ENCODE results near the gene GUCY1A1. TPM values are rescaled to one million over a fixed set of nuclear protein-coding genes. Genes with fewer than 3 reads are reported as not detected.

The GUCY1A1 gene
- total RNA-seq, 1 experiment from 2014 or later, result 0.20 TPM

- Mint-ChIP-seq H3K36me3 (peaks cover 6% of the 10 kb centered on the region), H3K27me3 (ENCODE audit: low read depth) (no peaks in the 10 kb centered on the region), H3K9me3 (no peaks in the 10 kb centered on the region), H3K4me1 (peaks cover 44% of the 10 kb centered on the region), H3K27ac (no peak overlapping the region; the same call in 1 of the 2 replicates), H3K4me3 (no peak overlapping the region)
- CTCF ChIA-PET, result interaction anchor here (2.0 kb wide), 1 partner anchor 15 kb away, joined by 5 read pairs; the partner anchor contains the start of gene GUCY1B1
- DNase-seq (ENCODE audit: low spot score) (no peak), ATAC-seq (no peak)
- TF ChIP-seq ZBTB43 (CRISPR knock-in tag; IDR thresholded peaks at IDR 0.05) (no peak), MAX (CRISPR knock-in tag; IDR thresholded peaks at IDR 0.05) (no peak), NR1H2 (CRISPR knock-in tag; IDR thresholded peaks at IDR 0.05) (no peak), HMGA2 (CRISPR knock-in tag; IDR thresholded peaks at IDR 0.05) (no peak), ZNF671 (CRISPR knock-in tag; IDR thresholded peaks at IDR 0.05) (no peak), NR3C1 (CRISPR knock-in tag; conservative IDR thresholded peaks at IDR 0.05; ENCODE audit: low read depth) (no peak), SMAD3 (CRISPR knock-in tag; IDR thresholded peaks at IDR 0.05; ENCODE audit: borderline replicate concordance) (no peak), ZNF512 (CRISPR knock-in tag; IDR thresholded peaks at IDR 0.05; ENCODE audit: borderline replicate concordance) (no peak), FOXP4 (CRISPR knock-in tag; IDR thresholded peaks at IDR 0.05) (no peak)
- TF ChIP-seq, protein P1, sequence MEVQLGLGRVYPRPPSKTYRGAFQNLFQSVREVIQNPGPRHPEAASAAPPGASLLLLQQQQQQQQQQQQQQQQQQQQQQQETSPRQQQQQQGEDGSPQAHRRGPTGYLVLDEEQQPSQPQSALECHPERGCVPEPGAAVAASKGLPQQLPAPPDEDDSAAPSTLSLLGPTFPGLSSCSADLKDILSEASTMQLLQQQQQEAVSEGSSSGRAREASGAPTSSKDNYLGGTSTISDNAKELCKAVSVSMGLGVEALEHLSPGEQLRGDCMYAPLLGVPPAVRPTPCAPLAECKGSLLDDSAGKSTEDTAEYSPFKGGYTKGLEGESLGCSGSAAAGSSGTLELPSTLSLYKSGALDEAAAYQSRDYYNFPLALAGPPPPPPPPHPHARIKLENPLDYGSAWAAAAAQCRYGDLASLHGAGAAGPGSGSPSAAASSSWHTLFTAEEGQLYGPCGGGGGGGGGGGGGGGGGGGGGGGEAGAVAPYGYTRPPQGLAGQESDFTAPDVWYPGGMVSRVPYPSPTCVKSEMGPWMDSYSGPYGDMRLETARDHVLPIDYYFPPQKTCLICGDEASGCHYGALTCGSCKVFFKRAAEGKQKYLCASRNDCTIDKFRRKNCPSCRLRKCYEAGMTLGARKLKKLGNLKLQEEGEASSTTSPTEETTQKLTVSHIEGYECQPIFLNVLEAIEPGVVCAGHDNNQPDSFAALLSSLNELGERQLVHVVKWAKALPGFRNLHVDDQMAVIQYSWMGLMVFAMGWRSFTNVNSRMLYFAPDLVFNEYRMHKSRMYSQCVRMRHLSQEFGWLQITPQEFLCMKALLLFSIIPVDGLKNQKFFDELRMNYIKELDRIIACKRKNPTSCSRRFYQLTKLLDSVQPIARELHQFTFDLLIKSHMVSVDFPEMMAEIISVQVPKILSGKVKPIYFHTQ (CRISPR knock-in tag; IDR thresholded peaks at IDR 0.05), result no peak
- POLR2A ChIA-PET, result no interaction called here
These were observed 107.4 kb downstream of the GUCY1A1 start for GRCh38 chr4:155774033-155774432.

DNA sequence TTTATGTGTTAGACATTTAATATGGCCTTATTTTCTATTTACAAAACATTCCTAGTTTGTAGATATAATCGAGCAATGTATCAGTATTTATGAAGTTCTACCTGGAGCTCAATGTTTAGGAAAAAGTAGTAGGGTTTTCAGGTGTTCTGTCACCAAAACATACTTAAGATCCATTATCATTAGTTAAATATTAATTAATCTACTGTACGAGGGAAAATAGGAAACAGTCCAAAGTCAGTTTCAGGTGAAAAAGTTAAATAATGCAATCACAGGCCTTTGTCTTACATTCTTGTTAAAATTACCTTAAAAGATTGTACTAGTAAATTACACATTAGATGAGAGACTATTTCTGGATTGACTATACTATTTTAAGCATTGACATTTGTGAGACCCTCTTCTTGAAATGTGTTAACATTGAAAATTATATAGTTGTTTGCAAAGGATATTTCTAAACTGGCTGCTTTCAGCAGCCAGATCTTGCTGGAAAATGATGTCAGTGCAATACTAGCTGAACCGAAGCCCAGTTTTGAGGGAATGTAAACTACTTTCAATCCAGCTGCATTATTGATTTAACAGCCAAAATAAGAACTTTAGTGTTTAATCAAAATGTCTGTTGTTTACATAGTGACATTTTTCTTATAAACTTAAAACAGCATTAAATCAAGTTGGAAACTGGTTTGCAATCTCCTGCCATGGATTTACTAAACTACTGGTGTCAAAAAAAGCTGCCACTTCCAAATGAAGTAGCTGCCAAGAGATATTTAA lies 111.5 kb downstream of the GUCY1A1 start:
- no peak overlapping the region for H3K27ac Mint-ChIP-seq
- H3K9me3 Mint-ChIP-seq, result no peaks in the 10 kb centered on the region
- ChIA-PET POLR2A (no interaction called here), CTCF (interaction anchor here (1.0 kb wide), 1 partner anchor 9 kb away, joined by 3 read pairs; no protein-coding TSS in a partner anchor)
- peaks cover 6% of the 10 kb centered on the region for H3K36me3 Mint-ChIP-seq
- DNase-seq (ENCODE audit: low spot score), result no peak
- no peaks in the 10 kb centered on the region for H3K27me3 Mint-ChIP-seq (ENCODE audit: low read depth)
- no peak for ATAC-seq
- no peak overlapping the region for H3K4me3 Mint-ChIP-seq
- H3K4me1 Mint-ChIP-seq, result peaks cover 35% of the 10 kb centered on the region
- TF ChIP-seq TEAD4 (CRISPR knock-in tag; IDR thresholded peaks at IDR 0.05) (no peak), JUN (CRISPR knock-in tag; IDR thresholded peaks at IDR 0.05) (no peak), ETV6 (CRISPR knock-in tag; IDR thresholded peaks at IDR 0.05) (no peak), ZNF121 (CRISPR knock-in tag; IDR thresholded peaks at IDR 0.05) (no peak), JAZF1 (CRISPR knock-in tag; IDR thresholded peaks at IDR 0.05) (no peak), FOXP1 (CRISPR knock-in tag; IDR thresholded peaks at IDR 0.05; ENCODE audit: borderline replicate concordance) (no peak), NFE2L1 (CRISPR knock-in tag; IDR thresholded peaks at IDR 0.05) (no peak), ZNF138 (CRISPR knock-in tag; conservative IDR thresholded peaks at IDR 0.05) (no peak), CREB1 (CRISPR knock-in tag; IDR thresholded peaks at IDR 0.05) (no peak), ZNF281 (CRISPR knock-in tag; IDR thresholded peaks at IDR 0.05) (no peak)
- TF ChIP-seq, protein P2, sequence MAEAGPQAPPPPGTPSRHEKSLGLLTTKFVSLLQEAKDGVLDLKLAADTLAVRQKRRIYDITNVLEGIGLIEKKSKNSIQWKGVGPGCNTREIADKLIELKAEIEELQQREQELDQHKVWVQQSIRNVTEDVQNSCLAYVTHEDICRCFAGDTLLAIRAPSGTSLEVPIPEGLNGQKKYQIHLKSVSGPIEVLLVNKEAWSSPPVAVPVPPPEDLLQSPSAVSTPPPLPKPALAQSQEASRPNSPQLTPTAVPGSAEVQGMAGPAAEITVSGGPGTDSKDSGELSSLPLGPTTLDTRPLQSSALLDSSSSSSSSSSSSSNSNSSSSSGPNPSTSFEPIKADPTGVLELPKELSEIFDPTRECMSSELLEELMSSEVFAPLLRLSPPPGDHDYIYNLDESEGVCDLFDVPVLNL (CRISPR knock-in tag; IDR thresholded peaks at IDR 0.05; ENCODE audit: borderline replicate concordance, low read depth), result no peak

All from WTC11 (cell line).